ENCODE measurements around the gene TRPM2.

Gene TRPM2

GRCh38 chr21:44441581-44442265 lies 88.3 kb downstream of the TRPM2 start:
- no peak overlapping the region for H3K4me3 Mint-ChIP-seq
- TF ChIP-seq CTCF (IDR thresholded peaks at IDR 0.05): no peak
- no peaks in the 10 kb centered on the region for H3K9me3 Mint-ChIP-seq
- H3K4me1 Mint-ChIP-seq: peaks cover 9% of the 10 kb centered on the region
- H3K27me3 Mint-ChIP-seq (ENCODE audit: low read depth, poor library complexity): no peaks in the 10 kb centered on the region
- no peak overlapping the region for H3K27ac Mint-ChIP-seq
- no peaks in the 10 kb centered on the region for H3K36me3 Mint-ChIP-seq (ENCODE audit: low read depth)
- DNase-seq: no peak

GRCh38 chr21:44442266-44443125 lies 89.1 kb downstream of the TRPM2 start:
- no peaks in the 10 kb centered on the region for H3K27me3 Mint-ChIP-seq (ENCODE audit: low read depth, poor library complexity)

DNA sequence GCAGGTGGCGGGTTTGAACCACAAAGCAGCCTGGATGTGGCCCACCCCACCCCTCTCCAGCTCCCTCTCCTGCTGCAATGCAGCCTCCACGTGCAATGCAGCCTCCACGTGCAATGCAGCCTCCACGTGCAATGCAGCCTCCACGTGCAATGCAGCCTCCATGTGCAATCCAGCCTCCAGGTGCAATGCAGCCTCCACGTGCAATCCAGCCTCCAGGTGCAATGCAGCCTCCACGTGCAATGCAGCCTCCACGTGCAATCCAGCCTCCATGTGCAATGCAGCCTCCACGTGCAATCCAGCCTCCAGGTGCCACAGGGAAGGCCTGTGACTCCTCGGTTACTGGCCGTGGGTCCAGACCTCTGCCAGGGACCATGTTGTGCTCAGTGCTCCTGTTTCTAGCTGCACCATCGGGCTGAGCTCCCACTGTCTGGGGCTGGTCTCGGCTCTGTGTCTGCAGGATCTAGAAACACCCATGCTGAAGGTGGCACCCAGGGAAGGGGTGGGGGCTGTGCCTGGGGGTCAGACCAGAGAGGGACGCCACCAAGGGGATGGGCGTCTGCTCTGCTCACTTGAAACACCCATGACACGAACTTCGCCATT lies 90.0 kb downstream of the TRPM2 start:
- Mint-ChIP-seq H3K36me3 (ENCODE audit: low read depth) (no peaks in the 10 kb centered on the region), H3K27ac (no peak overlapping the region), H3K9me3 (no peaks in the 10 kb centered on the region), H3K27me3 (ENCODE audit: low read depth, poor library complexity) (peaks cover 5% of the 10 kb centered on the region), H3K4me1 (peaks cover 9% of the 10 kb centered on the region), H3K4me3 (no peak overlapping the region)
- no peak for DNase-seq
- no peak for TF ChIP-seq CTCF (IDR thresholded peaks at IDR 0.05)

More at GRCh38 chr21:44442266-44443125, 89.1 kb downstream of the TRPM2 start:
- peaks cover 9% of the 10 kb centered on the region for H3K4me1 Mint-ChIP-seq
- H3K27ac Mint-ChIP-seq: no peak overlapping the region
- H3K4me3 Mint-ChIP-seq: no peak overlapping the region
- no peaks in the 10 kb centered on the region for H3K36me3 Mint-ChIP-seq (ENCODE audit: low read depth)
- H3K9me3 Mint-ChIP-seq: no peaks in the 10 kb centered on the region
- TF ChIP-seq CTCF (IDR thresholded peaks at IDR 0.05): no peak
- peak; percentile 4 for DNase-seq

- DNase-seq: peak; percentile 4
- Mint-ChIP-seq H3K4me3 (no peak overlapping the region), H3K4me1 (peaks cover 13% of the 10 kb centered on the region), H3K27me3 (ENCODE audit: low read depth, poor library complexity) (peaks cover 10% of the 10 kb centered on the region), H3K9me3 (no peaks in the 10 kb centered on the region), H3K36me3 (ENCODE audit: low read depth) (no peaks in the 10 kb centered on the region), H3K27ac (no peak overlapping the region)
- no peak for TF ChIP-seq CTCF (IDR thresholded peaks at IDR 0.05)
Measured at GRCh38 chr21:44443891-44444285, 90.5 kb downstream of the TRPM2 start.

GRCh38 chr21:44444286-44444931 lies 91.0 kb downstream of the TRPM2 start:
- H3K36me3 Mint-ChIP-seq (ENCODE audit: low read depth): no peaks in the 10 kb centered on the region
- no peak overlapping the region for H3K27ac Mint-ChIP-seq
- H3K9me3 Mint-ChIP-seq: no peaks in the 10 kb centered on the region
- H3K4me3 Mint-ChIP-seq: no peak overlapping the region
- no peak for TF ChIP-seq CTCF (IDR thresholded peaks at IDR 0.05)
- H3K27me3 Mint-ChIP-seq (ENCODE audit: low read depth, poor library complexity): peaks cover 11% of the 10 kb centered on the region
- peak; percentile 28 for DNase-seq
- H3K4me1 Mint-ChIP-seq: peaks cover 18% of the 10 kb centered on the region

All from nephron progenitor cell (in vitro differentiated cells).